Esophagus (tissue), 2 donors: ENCODE measurements around the gene F2RL2. TPM values are rescaled to one million over a fixed set of nuclear protein-coding genes. Genes with fewer than 3 reads are reported as not detected.

Source experiments
- H3K27ac ChIP-seq, 2 donors: one replicate each; pipeline ENCODE4 v1.5.1; 2013; ENCODE audit warnings: low read depth in 2 of 2, mild to moderate bottlenecking in 2 of 2, inconsistent platforms in 1 of 2, low read length in 1 of 2, moderate library complexity in 1 of 2
- H3K27me3 ChIP-seq, 2 donors: one replicate each; pipeline ENCODE4 v1.6.1; 2013; ENCODE audit warnings: low read length in 2 of 2, control low read depth in 1 of 2, mild to moderate bottlenecking in 1 of 2; ENCODE audit not compliant: insufficient read depth in 2 of 2, control insufficient read depth in 1 of 2
- H3K36me3 ChIP-seq, 2 donors: one replicate each; pipeline ENCODE4 v1.6.1; 2013; ENCODE audit warnings: low read length in 1 of 2; ENCODE audit not compliant: control insufficient read depth in 2 of 2, insufficient read depth in 2 of 2
- H3K4me1 ChIP-seq, 2 donors: one replicate each; pipeline ENCODE4 v1.6.1; 2013; ENCODE audit warnings: low read length in 1 of 2; ENCODE audit not compliant: control insufficient read depth in 2 of 2, insufficient read depth in 2 of 2
- H3K4me3 ChIP-seq, 2 donors: one replicate each; pipeline ENCODE4 v1.5.1; 2013; ENCODE audit warnings: low read length in 2 of 2, mild to moderate bottlenecking in 2 of 2, low read depth in 1 of 2, moderate library complexity in 1 of 2
- H3K9me3 ChIP-seq, 2 donors: one replicate each; pipeline ENCODE4 v1.6.1; 2013; ENCODE audit warnings: mild to moderate bottlenecking in 2 of 2, low read depth in 1 of 2, low read length in 1 of 2, moderate library complexity in 1 of 2; ENCODE audit not compliant: control insufficient read depth in 2 of 2, insufficient read depth in 1 of 2
- WGBS, 2 donors: extraction: QIAGEN DNeasy Blood & Tissue Kit; methylation state at CpG; one replicate each; pipeline ENCODE4 v1.1.7; 2013; 5-methylcytosine and 5-hydroxymethylcytosine counted together
- polyA plus RNA-seq, 2 donors: library from polyadenylated mRNA; stranded (reverse); fragments of 200-250 nt; gene quantifications; one replicate each; pipeline ENCODE4 v1.2.3, GENCODE V29; 2013
- donor health status: healthy with polysubstance abuse.
- donor health status: Bipolar disorder and iron deficiency.

Gene F2RL2
- polyA plus RNA-seq, 2 donors, result 0.06 to 0.21 TPM

GRCh38 chr5:76580981-76581380, 42.2 kb downstream of the F2RL2 start:
- no peaks in the 10 kb centered on the region for H3K36me3 ChIP-seq
- H3K4me3 ChIP-seq, result no peak overlapping the region
- H3K27me3 ChIP-seq, result no peaks in the 10 kb centered on the region
- H3K27ac ChIP-seq, result no peak overlapping the region
- no peaks in the 10 kb centered on the region for H3K4me1 ChIP-seq
- H3K9me3 ChIP-seq, result no peaks in the 10 kb centered on the region
- 76 to 90% methylated on average over 3 of the region's 3 CpGs for WGBS, 2 donors

GRCh38 chr5:76579166-76579937, 43.9 kb downstream of the F2RL2 start:
- Histone ChIP-seq H3K9me3 (no peaks in the 10 kb centered on the region), H3K4me1 (no peaks in the 10 kb centered on the region), H3K27ac (no peak overlapping the region), H3K4me3 (no peak overlapping the region), H3K36me3 (no peaks in the 10 kb centered on the region), H3K27me3 (no peaks in the 10 kb centered on the region)
- 71 to 76% methylated on average over 7 of the region's 7 CpGs for WGBS, 2 donors

- Histone ChIP-seq H3K27me3 (no peaks in the 10 kb centered on the region), H3K4me1 (no peaks in the 10 kb centered on the region), H3K27ac (no peak overlapping the region), H3K36me3 (no peaks in the 10 kb centered on the region), H3K9me3 (no peaks in the 10 kb centered on the region), H3K4me3 (no peak overlapping the region)
- WGBS, 2 donors, result 69 to 73% methylated on average over 4 of the region's 4 CpGs
These were observed 46.2 kb downstream of the F2RL2 start for GRCh38 chr5:76576996-76577395.

- no peaks in the 10 kb centered on the region for H3K4me1 ChIP-seq
- no peak overlapping the region for H3K4me3 ChIP-seq
- H3K9me3 ChIP-seq, result no peaks in the 10 kb centered on the region
- H3K27me3 ChIP-seq, result no peaks in the 10 kb centered on the region
- H3K36me3 ChIP-seq, result no peaks in the 10 kb centered on the region
- no peak overlapping the region for H3K27ac ChIP-seq
These were observed 46.8 kb downstream of the F2RL2 start for GRCh38 chr5:76576450-76576849.

- Histone ChIP-seq H3K36me3 (no peaks in the 10 kb centered on the region), H3K4me3 (no peak overlapping the region)
These were observed 51.6 kb downstream of the F2RL2 start for GRCh38 chr5:76571559-76571958.

GRCh38 chr5:76570153-76570552, 53.0 kb downstream of the F2RL2 start:
- Histone ChIP-seq H3K27me3 (no peaks in the 10 kb centered on the region), H3K4me3 (no peak overlapping the region), H3K36me3 (no peaks in the 10 kb centered on the region), H3K27ac (no peak overlapping the region), H3K4me1 (no peaks in the 10 kb centered on the region), H3K9me3 (no peaks in the 10 kb centered on the region)
- 68% methylated on average over 4 of the region's 4 CpGs for WGBS, 2 donors

More at GRCh38 chr5:76571559-76571958, 51.6 kb downstream of the F2RL2 start:
- Histone ChIP-seq H3K27me3 (no peaks in the 10 kb centered on the region), H3K27ac (no peak overlapping the region), H3K9me3 (no peaks in the 10 kb centered on the region), H3K4me1 (no peaks in the 10 kb centered on the region)

Other genes with a start within 250 kb of the F2RL2 start
- 1 to 10 TPM; 1.4 to 2.0 TPM for gene IQGAP2, start 220.1 kb downstream of the F2RL2 start, polyA plus RNA-seq
- gene F2R, start 92.7 kb upstream of the F2RL2 start, polyA plus RNA-seq, result 1 to 10 TPM in 1 of 2 donors, under 1 TPM in 1; 0.45 to 1.5 TPM
- 10 to 100 TPM in 1 of 2 donors, 1 to 10 TPM in 1; 2.7 to 10.3 TPM for gene F2RL1, start 195.6 kb upstream of the F2RL2 start, polyA plus RNA-seq
- gene S100Z, start 226.6 kb upstream of the F2RL2 start, polyA plus RNA-seq, result under 1 TPM in 1 of 2 donors, not detected in 1; 0.02 TPM